Pancreas (tissue), 10 donors: ENCODE results near the gene PLA2G15. TPM values are rescaled to one million over a fixed set of nuclear protein-coding genes. Genes with fewer than 3 reads are reported as not detected.

Experiments
- ATAC-seq, 4 donors: fragments of 200-7000 bp; cut with Tn5 transposase; one replicate each; pipeline versions ENCODE4 v1.8.0 to v1.9.1; 2020; ENCODE audit warnings: mild to moderate bottlenecking in 4 of 4, moderate library complexity in 4 of 4
- DNase-seq, 6 donors: peaks; one replicate each; pipeline ENCODE4 v3.0.0-alpha.2; 2020
- FAIRE-seq: peaks from 2 replicates; lab custom pipeline; 2012; peaks lifted over from hg19 to GRCh38; lab: Jason Lieb, UNC
- H3K27ac ChIP-seq, 4 donors: fragments of 200-600 bp; sonication (generic); 1 replicate in 3 of 4; 2 replicates in 1 of 4; pipeline versions ENCODE4 v1.5.0 to v1.8.0; 2020
- H3K27me3 ChIP-seq, 4 donors: fragments of 200-600 bp; one replicate each; pipeline ENCODE4 v1.8.0; 2021
- H3K36me3 ChIP-seq, 3 donors: fragments of 200-600 bp; sonication (generic) in 1 of 3; one replicate each; pipeline versions ENCODE4 v1.5.0 to v1.8.0; 2020 to 2021
- H3K4me1 ChIP-seq, 3 donors: fragments of 200-600 bp; one replicate each; pipeline ENCODE4 v1.8.0; 2021
- H3K4me3 ChIP-seq, 4 donors: fragments of 200-600 bp; sonication (generic) in 2 of 4; one replicate each; pipeline versions ENCODE4 v1.5.0 to v1.8.0; 2020 to 2021
- H3K9me3 ChIP-seq, 4 donors: fragments of 200-600 bp; one replicate each; pipeline ENCODE4 v1.8.0; 2021
- CTCF ChIP-seq, 4 donors: fragments of 200-600 bp; sonication (generic) in 3 of 4; IDR thresholded peaks; one replicate each; pipeline versions ENCODE4 v1.5.0 to v1.8.0; 2021; ENCODE audit warnings: antibody characterized with exemption in 4 of 4
- WGBS, 2 donors: extraction: QIAGEN DNeasy Blood & Tissue Kit; methylation state at CpG; one replicate each; pipeline ENCODE4 v1.1.7; 2013; 5-methylcytosine and 5-hydroxymethylcytosine counted together
- intact Hi-C, 3 donors: fragments of 100-400 bp; cut with DNase I; formaldehyde crosslinking; loops; one replicate each; pipeline versions ENCODE4 v1.11.1 to v1.14.2; 2022
- polyA plus RNA-seq, 2 donors: library from polyadenylated mRNA; stranded (reverse); fragments of 200-250 nt; gene quantifications; one replicate each; pipeline ENCODE4 v1.2.3, GENCODE V29; 2013
- total RNA-seq, 6 donors: library from RNA; stranded (reverse); fragmentation: NEBNext Ultra II Directional in 4 of 6; extraction: Animal tissue kit (Norgen Biotek cat#: 25700) in 4 of 6; gene quantifications; one replicate each; pipeline versions ENCODE4 v1.2.1 to v1.2.4, GENCODE V29; 2021 to 2023
- donor health status: healthy with polysubstance abuse.
- donor health status: DM: no; HTN: no; CAD: no; lungs with moderate emphysema.
- donor health status: DM: no; HTN: no; CAD: no.
- donor health status: control.
- donor health status: control.
- donor health status: Bipolar disorder and iron deficiency.
- donor health status: DM: yes; HTN: yes; CAD: no.
- donor health status: DM: no; HTN: no; CAD: no.
- donor health status: DM: no; HTN: no; CAD: no.
- donor health status: DM: yes; HTN: yes; CAD: no.

Gene PLA2G15
- total and polyA plus RNA-seq, 8 donors, result 3.5 to 14.1 (median 5.6) TPM

DNA sequence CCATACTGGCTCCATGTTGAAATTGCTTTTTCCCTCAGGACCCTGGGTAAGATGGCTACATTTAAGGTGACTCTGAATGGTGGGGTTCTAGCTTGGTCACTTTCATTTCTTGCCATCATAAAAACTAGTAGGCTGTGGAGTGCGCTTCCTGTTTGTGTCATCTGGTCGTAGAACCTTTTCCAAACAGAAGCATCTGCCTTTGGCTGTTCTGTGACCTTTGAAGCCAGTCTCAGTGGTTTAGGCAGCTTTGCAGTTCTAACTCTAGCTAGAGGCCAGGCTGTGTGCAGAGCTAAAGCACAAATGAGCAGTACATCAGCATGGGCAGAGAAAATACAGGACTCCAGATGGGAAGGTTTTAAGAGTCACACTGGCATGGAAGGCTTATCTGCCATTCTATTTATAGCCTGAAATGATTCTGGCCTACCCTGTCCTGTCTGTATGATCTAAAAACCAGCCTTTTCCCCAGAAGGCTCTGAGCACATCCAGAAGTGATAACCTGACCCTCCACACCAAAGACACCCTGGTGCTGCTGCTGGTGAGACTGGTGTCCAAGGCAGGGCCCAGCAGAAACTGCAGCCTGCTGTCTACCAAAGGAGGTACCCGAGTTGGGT is 17.9 kb upstream of the PLA2G15 start:
- Histone ChIP-seq H3K4me1 (peaks cover 21 to 26% (median 22%) of the 10 kb centered on the region in 3 donors), H3K27me3 (no peaks in the 10 kb centered on the region), H3K27ac (peak overlapping the region; percentile 3 to 77 (median 33)), H3K4me3 (no peak overlapping the region), H3K36me3 (peaks cover 3 to 27% (median 15%) of the 10 kb centered on the region in 3 donors), H3K9me3 (no peaks in the 10 kb centered on the region)
- no peak for TF ChIP-seq CTCF (IDR thresholded peaks at IDR 0.05)
- FAIRE-seq (no peak), DNase-seq (no peak), ATAC-seq (peak in 3 of 4 donors; percentile 6 to 18 (median 13))
- intact Hi-C loops, result loop anchor here in 1 of 3 donors (10.0 kb wide), 1 partner anchor 142 kb away; the partner anchor contains the start of gene NFATC3
- WGBS, 2 donors, result 46% methylated on average over 3 of the region's 3 CpGs

- 35 to 52% methylated on average over 2 of the region's 2 CpGs for WGBS, 2 donors
- no peak overlapping the region for H3K4me3 ChIP-seq
- no peak for FAIRE-seq
- H3K27me3 ChIP-seq, result no peaks in the 10 kb centered on the region
- DNase-seq, result peak; percentile 77 to 90 (median 82)
- H3K9me3 ChIP-seq, result no peaks in the 10 kb centered on the region
- peak overlapping the region in 3 of 4 donors; percentile 6 to 77 (median 60) for H3K27ac ChIP-seq
- H3K36me3 ChIP-seq, result peaks cover 7 to 28% (median 18%) of the 10 kb centered on the region in 3 donors
- TF ChIP-seq CTCF (IDR thresholded peaks at IDR 0.05), result no peak
- ATAC-seq, result peak; percentile 69 to 84 (median 76)
- H3K4me1 ChIP-seq, result peaks cover 21 to 27% (median 22%) of the 10 kb centered on the region in 3 donors
- intact Hi-C loops, result loop anchor here in 1 of 3 donors (10.0 kb wide), 1 partner anchor 143 kb away; the partner anchor contains the start of gene NFATC3
Measured at GRCh38 chr16:68227850-68228553, 17.2 kb upstream of the PLA2G15 start.

DNA sequence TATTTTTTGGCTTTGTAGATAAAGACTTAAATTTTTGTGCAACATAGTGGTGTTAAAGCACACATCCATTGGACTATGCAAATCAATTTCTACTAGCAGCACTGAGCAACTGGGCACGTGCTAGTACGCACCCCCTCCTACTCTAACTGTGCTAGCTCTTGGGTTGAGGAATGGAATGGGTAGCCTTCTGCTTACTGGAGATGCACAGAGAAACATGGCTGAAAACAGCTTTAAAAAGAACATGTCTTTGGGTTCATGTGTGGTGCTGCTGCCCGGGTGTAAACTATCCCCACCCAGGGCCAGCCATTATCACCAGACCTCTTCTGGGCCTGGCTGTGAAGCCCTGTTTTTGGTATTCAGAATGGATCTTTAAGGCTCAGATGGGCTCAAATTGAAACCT is 16.5 kb upstream of the PLA2G15 start:
- H3K9me3 ChIP-seq, result no peaks in the 10 kb centered on the region
- intact Hi-C loops, result loop anchor here in 1 of 3 donors (10.0 kb wide), 1 partner anchor 144 kb away; the partner anchor contains the start of gene NFATC3
- no peak for FAIRE-seq
- H3K36me3 ChIP-seq, result peaks cover 7 to 28% (median 18%) of the 10 kb centered on the region in 3 donors
- H3K27me3 ChIP-seq, result no peaks in the 10 kb centered on the region
- 59 to 63% methylated on average over 3 of the region's 3 CpGs for WGBS, 2 donors
- no peak for ATAC-seq
- H3K4me3 ChIP-seq, result no peak overlapping the region
- H3K4me1 ChIP-seq, result peaks cover 25 to 33% (median 27%) of the 10 kb centered on the region in 3 donors
- DNase-seq, result no peak
- H3K27ac ChIP-seq, result peak overlapping the region in 3 of 4 donors; percentile 6 to 77 (median 60)
- TF ChIP-seq CTCF (IDR thresholded peaks at IDR 0.05), result no peak

DNA sequence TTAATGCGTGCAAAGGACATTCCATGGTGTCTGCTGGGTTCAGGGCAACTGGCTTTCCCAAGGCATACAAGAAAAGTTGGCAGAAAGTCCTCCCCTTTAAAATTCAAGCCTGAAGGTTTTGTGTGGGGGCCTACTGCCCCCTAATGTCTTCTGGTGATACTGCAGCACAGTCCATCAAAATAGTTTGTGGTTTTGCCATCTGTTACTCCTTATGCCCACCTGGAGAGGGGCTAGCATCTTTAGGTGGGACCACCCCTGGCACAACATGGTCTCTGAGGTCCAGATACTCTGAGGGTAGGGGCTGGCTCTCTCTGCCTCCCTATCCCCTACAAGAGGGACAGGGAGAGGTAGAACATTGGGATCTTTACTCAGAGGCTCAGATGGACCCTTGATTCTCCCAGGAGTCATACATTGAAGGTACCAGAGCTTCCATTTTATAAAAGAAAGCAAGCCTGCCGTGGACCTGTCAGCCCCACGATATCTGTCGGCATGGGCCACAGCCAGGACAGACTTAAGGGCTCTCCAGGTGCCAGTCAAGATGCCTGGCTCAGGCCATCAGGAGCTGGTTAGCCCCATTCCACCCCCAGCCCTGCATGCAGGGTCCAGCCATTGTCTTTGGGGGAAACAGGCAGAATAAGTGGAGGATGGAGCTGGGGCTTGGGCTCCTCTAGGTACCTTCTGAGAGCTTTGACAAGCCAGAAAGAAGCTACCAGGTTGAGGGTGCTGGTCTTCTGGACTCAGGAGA is 15.6 kb upstream of the PLA2G15 start:
- intact Hi-C loops, result loop anchor here in 2 of 3 donors (10.0 kb wide), 2 partner anchors 145 to 245 kb away; partner anchors contain the start of genes NFATC3 (in 2 of the 2) and DPEP3 (in 1 of the 2)
- peak in 3 of 4 donors; percentile 32 to 50 (median 43) for ATAC-seq
- 32 to 44% methylated on average over 4 of the region's 4 CpGs for WGBS, 2 donors
- Histone ChIP-seq H3K4me3 (no peak overlapping the region), H3K27ac (peak overlapping the region in 1 of 4 donors; percentile 11), H3K36me3 (peaks cover 7 to 28% (median 18%) of the 10 kb centered on the region in 3 donors), H3K9me3 (no peaks in the 10 kb centered on the region), H3K27me3 (no peaks in the 10 kb centered on the region), H3K4me1 (peaks cover 27 to 36% (median 29%) of the 10 kb centered on the region in 3 donors)
- peak; percentile 64 to 80 (median 79) for TF ChIP-seq CTCF (IDR thresholded peaks at IDR 0.05)
- FAIRE-seq, result no peak
- DNase-seq, result peak in 4 of 6 donors; percentile 28 to 66 (median 55)
